ENCODE data around the gene KDM4D.
"Not testable (repeated sequence)": the region's sequence is repeated elsewhere in the genome, so short reads cannot be mapped to it uniquely, and the experiment has no call there.

KDM4D gene

DNA sequence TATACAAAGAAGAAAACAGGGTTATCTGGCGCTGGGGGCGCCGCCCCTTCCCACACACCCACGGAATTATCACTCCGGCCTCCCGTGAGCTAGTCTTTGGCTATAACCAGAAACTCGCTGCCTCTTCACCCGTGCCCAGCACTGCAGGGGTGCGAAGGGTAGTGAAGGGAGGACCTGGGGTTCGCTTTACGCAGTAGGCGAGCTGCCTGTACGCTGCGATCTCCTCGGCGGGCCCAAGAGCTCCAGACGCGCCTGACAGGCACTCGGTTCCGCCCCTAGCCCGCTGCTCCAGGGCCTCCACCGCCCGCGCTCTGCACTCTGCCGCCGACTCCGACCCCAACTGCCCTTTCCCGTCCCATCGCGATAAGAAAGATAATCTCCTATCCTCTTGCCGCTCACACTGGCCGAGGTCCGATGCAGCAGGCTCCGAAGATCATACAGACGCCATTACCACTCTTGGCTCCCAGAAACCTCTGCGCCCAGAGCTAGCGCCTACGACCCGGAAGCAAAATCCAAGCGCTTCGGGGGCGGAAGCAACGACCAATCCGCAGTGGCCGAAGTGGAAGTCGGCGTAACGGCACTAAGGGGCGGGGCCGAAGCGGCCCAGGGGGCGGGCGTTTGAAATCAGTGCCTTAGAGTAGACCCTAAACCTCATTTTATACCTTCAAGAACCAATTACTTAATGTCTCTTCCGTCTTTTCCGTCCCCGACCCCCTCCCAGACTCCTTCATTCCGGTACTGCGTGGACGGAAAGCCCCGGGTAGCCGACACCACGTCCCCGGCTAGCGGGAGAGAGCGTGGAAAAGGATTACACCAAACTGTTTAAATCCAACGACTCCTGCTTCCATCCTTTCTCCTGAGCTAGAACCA, at the start of gene KDM4D, which contains the start of gene CWC15:
Gene KDM4D (plus strand): TSS at position 611 of the 870 bp plus-strand sequence. CDS start 23,664 bp downstream, outside the sequence.
Gene CWC15 (minus strand): TSS at position 458 of the 870 bp plus-strand sequence. CDS start 1,371 bp downstream, outside the sequence.
- DNase-seq (ENCODE audit: low spot score), result peak; percentile 98

DNA sequence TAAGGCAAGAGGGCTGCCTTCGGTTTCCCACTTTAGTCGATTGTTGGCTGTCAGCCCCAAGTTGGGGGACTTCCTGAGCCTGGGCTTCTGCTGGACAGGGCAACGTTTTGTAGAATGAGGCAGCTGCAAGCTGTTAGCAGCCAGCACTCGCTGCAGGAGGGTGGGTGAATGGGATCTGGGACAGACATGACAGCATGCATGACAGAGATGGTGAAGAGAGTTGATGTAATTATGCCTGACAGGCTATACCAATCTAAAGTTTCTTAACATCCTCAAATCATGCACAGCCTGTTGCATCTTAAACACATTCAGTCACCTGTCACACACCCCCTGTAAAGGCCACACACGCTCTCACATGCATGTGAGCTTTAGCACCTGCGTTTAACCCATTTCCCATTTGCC, 49.3 kb upstream of the KDM4D start:
- no peak for DNase-seq (ENCODE audit: low spot score)

DNA sequence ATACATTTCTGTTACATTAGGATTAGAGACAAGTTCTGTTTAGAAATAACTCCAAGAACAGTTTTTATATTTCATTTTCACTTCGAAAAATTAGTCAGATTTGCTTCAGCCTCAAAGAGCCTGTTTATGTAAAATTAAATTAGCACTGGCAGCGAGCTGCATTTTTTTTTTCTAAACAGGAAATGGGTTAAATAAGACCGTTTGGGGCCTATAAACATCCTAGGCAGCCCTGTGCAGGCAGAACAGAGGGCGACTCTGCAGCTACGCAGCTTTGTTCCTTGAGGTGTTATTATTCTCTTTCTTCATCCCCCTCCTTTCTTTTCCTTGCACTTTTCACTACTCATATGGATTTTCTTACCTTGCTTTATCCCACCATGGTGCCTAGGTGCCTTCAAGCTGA, 48.9 kb upstream of the KDM4D start:
- no peak for DNase-seq (ENCODE audit: low spot score)

DNA sequence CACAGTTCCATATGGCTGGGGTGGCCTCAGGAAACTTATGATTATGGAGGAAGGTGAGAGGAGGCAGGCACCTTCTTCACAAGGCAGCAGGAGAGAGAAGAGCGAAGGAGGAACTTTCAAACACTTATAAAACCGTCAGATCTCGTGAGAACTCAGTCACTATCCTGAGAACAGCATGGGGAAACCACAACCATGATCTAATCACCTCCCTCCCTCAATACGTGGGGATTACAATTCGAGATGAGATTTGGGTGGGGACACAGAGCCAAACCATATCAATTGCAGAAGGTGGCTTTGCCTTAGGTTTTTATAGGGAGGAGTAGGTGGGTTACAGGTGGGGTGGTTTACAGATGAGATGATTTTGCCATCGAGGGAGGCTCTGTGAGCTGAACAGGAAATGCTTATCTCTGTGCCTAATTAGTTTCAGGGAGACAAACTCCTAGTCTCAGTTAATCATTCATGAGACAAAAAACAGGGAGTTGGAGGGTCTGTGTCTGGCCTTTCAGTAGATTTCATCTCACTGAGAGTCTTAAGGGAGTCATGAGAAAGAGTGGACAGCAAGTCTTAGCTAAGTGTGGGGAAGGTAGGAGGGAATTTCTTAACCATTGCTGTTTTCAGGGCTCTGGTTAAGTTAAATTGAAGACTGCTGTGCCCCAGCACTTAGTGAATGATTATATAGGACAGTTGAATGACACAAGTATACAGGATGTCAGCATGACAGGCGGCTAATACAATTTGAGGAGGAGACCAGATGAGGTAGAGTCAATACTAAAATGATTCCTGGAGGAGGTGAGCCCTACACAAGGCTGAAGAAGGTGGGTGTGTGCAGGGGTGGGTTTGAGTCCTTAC, 47.9 kb upstream of the KDM4D start:
- DNase-seq (ENCODE audit: low spot score), result no peak

DNA sequence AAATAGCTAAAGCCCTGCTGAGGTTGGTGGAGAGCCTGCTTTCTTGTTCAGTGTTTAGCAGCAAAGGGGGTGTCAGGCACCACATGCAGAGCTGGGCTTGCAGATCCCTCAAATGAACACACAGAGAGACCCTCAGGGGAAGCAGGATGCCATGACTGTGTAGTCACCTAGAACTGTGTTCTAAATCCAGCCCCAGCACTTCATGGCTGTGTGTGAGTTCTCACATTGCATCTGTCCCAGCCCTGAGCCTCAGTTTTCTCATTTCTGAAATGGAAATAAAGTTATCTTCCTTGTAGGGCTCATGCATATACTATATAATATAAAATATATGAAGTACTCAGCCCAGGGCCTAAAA, 47.3 kb upstream of the KDM4D start:
- no peak for DNase-seq (ENCODE audit: low spot score)

DNA sequence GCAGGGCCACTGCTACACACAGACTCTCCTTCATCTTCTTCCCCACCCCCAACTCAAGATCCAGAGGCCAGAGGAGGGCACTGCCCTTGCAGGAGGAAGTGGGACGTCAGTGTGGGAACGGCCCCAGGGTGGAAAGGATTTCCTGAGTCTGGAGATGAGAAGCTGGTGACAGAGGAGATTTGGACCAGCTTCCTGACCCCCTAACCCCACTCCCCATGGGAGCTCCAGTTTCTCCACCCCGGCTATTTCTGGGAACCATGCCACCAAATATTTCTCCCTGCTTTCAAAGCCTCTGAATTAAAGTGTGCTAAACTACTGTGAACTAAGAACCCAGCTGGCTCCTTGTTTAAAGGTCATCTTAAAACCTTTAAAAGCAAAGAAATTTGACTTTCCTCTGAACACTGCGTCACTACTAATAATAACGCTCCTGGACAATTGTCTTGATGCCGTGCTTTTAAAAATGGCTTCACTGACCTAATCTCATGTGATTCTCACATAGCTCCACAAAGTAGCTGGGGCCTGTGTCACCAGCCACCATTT, 46.7 kb upstream of the KDM4D start:
- DNase-seq (ENCODE audit: low spot score), result no peak

DNA sequence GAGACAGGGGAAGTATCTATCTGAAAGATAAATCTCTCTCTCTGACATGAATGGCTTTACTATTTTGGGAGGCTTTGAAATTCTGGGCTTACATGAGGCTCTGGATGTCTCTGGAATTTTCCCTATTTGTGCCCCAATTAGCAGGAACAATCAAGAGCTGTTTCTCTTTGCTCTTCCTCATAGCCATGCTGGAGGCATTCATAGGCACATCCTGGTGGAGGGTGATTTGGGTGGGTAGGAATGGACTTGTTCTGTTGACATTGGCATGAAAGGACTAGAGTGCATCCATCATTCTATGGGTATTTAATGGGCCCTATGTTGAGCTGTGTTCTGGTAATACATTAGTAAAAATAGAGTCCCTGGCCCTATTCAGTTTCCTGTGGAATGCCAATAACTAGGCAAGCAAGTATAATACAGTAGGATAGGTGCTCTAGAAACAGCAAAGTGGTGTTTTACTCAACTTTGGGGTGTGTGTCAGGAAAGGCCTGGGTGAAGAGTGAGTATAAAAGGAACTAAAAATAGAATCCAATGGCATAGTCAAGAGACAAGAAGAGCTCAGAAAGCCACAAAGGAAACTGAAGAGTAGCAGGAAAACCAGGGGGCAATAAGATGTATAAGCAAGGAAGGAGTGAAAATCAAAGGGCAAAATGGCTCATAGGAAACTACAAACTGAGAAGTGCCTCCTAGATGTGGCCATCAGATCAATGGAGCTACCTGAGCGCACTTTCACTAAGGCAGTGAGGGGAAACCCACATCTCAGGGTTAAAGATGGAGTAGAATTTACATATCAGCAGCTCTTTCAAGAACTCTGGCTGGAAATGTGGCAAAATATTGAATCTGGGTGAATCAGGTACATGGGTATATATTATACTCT, 45.2 kb upstream of the KDM4D start:
- DNase-seq (ENCODE audit: low spot score), result no peak

DNA sequence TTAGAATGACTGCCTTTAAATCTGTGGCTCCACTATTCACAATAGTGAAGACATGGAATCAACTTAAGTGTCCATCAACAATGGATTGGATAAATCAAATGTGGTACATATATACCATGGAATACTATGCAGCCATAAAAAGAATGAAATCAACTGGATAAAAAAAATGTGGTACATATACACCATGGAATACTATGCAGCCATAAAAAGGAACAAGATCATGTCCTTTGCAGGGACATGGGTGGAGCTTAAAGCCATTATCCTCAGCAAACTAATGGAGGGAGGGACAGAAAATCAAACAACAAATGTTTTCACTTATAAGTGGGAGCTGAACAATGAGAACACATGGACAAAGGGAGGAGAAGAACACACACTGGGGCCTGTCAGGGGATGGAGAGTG, 41.4 kb upstream of the KDM4D start:
- not testable (repeated sequence) for DNase-seq (ENCODE audit: low spot score)

DNA sequence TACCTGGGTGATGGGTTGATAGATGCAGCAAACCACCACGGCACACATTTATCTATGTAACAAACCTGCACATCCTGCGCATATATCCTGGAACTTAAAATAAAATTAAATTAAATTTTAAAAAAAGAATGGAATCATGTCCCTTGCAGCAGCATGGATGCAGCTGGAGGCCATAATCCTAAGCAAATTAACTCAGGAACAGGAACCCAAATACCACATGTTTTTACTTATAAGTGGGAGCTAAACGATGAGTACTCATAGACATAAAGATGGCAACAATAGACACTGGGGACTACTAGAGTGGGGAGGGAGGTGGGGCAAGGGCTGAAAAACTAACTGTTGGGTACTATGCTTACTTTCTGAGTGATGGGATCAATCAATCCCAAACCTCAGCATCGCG, 41.0 kb upstream of the KDM4D start:
- DNase-seq (ENCODE audit: low spot score), result no peak

DNA sequence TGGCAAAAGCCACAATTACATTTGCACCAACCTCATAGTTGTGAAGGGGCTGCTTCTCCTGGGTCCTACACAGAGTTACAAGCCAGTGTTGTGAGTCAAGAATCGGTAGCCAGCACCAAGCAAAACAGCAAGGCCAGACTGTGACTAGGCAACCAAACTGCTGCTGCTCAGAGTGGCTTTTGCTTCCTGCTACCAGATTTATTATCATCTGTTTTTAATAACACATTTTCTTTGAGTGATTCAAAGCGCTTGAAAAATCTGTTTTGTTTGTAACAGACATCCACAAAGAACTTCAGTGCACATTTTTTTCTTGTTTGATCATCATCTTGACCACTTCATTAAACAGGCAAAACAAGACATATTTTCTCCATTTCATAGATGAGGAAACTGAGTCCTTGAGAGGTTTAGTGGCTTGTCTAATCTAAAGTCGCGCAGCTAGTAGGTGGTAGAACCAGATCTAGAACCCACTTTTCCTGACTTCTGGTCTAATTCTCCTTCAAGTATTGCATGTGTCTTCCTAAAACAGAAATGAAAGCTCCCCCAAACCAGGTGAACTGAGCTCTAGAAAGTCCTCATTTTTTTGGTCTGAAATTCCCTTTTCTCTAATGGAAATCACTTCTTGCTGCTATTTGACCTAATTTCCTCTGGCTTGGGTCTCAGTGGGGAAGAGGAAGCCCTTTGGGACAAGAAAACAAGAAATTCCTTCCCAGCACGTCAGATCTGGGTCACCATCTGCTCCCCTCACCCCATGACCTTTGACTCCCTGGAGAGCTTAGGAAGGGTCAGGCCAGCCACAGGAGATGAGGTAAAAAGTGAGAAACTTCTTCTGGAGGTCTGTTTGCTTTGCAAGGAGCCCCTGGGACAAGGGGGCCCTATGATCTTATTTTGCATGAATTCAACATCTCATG, 40.0 kb upstream of the KDM4D start:
- no peak for DNase-seq (ENCODE audit: low spot score)

DNA sequence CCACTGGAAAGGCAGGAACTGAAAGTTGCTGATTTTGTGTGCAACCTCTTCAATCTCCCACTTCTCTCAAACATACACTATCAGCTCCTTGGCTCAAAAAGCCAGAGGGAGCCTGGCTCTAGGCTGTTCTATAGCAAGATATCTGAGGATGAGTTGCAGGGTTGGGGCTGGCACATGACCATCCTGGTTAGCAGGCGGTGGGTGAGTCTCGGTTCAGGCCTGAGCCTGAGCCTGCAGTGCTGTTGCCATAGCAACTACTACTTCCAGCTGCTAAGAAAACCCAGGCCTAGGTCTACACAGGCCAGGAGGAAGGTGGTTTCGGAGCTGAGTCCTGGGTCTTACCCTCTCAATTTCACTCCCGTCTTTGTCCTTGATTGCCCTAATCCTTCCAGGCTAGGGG, 39.1 kb upstream of the KDM4D start:
- no peak for DNase-seq (ENCODE audit: low spot score)

DNA sequence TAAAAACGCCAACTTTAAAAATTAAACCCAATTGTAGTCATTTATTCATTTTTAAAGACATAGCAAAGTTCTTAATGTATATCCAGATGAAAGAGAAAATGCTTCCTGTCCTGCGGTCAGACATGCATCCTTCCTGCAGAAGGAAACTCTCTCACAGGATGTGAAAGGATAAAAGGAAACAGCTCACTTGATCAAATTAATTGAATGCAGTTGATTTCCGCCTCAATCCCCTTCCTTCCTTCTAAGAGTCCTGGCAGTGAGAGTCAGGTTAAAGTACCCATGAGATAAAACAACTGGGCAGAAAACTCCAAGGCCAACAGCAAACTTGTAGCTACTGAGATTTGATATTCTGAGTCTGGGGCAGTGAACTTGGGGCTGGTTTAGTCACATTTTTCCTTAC, 38.7 kb upstream of the KDM4D start:
- DNase-seq (ENCODE audit: low spot score), result no peak

DNA sequence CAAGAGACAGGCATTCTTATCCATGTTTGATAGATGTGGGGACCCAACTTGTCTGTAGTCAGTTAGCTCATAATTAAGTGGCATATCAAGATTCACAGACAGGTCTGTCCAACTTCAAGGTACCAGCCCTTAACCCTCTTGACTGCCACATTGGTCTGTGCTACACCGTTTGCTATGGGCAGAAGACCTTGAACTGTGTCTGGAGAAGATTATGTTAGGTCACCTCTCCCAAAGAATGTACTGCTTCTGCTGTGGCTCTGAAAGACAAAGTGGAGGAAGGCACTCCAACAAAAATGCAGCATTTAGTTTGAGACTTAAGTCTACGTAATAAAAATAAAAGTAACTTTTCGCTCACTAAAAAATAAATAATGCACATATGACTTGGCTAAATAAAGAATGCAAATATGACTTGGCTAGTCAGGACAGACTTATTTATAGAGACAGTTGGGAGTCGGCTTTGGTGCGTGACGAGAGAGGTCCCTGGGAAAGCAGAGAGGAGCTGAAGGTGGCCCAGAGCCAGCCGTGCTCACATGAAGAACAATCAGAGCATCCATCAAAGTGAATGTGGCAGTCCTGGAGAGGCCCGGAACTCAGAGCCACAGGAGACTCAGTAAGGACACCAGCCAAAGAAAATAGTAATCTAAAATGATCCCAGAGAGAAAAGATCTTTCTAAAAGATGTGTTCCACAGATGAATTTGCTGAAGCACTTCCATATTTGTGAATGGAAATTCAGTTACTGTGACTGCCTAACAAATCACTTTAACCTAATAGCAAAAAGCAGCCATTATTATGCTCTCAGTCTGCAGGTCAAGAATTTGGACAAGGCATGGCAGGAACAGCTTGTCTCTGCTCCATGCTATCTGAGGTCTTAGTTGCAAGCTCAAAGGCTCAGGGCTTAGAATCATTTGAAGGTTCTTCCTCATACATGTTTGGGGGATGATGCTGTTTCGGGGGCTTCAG, 35.1 kb upstream of the KDM4D start:
- no peak for DNase-seq (ENCODE audit: low spot score)

DNA sequence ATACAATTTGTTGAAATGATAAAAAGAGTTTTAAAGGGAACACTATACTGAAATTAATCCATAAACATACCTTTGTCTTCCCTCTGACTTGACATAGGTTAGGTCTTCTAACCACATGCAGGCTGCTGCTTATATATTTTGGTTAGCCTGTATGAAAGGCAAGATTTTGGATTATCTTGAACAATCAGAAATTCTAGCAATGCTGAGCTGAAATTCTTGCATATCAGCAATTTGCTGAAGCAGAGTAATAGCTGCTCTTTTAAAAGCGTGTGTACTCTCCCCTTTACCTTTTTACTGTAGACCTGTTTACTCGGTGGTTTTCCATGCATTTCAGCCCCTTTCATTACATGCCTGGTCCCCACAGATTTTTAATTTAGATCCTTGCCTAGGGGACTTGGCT, 34.2 kb upstream of the KDM4D start:
- no peak for DNase-seq (ENCODE audit: low spot score)

DNA sequence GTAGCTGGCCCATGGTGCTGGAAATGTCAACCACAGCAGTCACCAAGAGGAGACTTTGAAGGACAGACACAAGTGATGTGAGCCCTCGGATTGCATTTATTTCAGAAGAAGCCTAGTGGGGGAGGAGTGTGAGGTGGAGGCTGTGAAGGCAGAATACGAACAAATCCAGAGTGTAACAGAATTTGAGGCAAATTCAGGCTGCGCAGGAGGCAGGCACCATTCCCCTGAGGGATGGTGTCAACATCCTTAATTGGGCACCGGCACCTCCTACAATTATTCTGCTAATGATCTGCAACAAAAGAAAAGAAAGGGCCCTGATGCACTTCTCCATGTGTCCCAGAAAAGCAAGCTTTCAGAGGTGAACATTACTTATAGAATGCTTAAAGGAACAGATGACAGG, 32.4 kb upstream of the KDM4D start:
- DNase-seq (ENCODE audit: low spot score), result no peak

DNA sequence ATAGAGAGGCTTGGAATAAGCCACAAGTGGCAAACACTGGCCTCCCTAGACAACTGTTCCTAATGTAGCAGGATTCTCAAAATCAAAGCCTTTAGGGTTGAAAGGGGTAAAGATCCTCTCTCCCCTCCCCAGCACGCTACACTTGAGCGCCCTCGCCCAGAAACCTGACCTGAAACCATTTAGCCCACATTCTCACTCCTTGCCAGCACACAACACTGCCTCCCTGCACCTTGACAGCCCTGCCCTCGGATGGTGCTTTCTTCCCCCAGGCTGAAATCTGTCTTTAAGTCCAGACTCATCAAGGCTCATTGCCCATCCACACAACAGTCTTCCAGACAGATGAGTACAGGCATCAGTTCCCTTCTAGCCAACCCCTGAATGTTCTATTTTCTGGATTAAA, 26.7 kb upstream of the KDM4D start:
- DNase-seq (ENCODE audit: low spot score), result no peak

DNA sequence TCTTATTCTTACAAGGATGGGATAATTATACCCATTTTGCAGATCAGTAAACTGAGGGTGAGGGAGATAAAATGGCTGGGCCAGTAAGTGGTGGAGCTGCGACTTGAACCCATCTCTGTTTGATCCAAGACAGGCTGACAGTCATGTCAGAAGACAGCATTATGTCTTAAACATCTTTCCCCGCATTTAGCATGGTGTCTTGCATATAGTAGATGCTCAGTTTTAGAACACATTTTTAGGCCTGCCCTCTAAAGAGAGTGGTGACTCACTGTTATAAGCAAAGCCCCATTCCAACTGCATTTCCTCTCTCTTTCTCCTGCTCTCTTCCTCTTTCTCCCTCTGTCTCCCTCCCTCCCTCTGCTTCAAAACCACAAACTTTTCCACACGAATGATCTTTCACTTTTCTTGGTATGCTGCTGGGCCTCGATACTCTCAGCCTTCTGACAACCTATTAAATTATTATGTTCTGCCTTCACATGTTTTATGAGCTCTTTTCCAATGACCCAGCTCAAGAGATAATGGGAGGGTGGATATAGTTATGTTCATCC, 25.4 kb upstream of the KDM4D start:
- DNase-seq (ENCODE audit: low spot score), result no peak

DNA sequence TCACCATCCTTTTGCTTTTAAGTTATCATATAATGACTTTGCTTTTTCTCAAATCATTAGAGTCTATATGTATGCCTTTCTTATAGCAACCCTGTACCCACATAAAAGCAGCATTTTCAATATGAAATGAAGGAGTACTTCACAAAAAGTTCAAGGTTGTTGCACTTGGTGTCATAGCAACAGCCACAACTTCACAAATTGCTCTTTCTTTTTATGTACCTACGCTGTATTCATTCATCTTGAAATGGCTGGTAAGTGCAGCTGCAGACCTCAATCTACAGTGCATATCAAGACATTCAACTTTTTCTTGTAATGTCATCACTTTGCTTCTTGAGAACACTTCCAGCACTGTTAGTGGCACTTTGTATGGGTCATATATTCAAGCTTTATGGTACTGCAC, 18.8 kb upstream of the KDM4D start:
- no peak for DNase-seq (ENCODE audit: low spot score)

DNA sequence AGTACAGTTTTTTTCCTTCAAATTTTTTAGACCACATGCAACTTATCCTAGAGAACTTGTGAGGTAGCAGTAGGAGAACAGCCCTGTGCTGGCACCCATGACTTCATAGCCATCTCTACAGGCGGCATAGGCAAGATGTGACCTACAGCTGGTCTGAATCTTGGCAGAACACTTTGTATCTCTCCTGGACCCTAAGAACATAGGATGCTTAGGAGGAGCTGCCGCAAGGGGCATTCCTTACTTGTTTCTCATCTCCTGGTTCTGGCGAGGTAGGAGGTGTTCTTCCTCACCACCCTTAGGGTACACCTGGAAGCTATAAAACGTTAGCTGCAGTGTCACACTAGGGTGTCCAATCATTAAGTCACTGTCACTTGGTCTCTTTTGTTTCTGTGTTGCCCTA, 16.5 kb upstream of the KDM4D start:
- DNase-seq (ENCODE audit: low spot score), result no peak
